WERI-Rb-1 (cell line): ENCODE results near the gene LRFN4.
A peak's percentile ranks its signal among the peaks of the same experiment; 100 is the strongest.

ENCODE experiments used
- DNase-seq: peaks from one replicate; pipeline ENCODE4 v3.0.0-alpha.2; 2020
- H3K27ac ChIP-seq: fragments of 250-450 bp; sonication (Bioruptor Pico); 2 replicates; pipeline ENCODE4 v1.5.1; 2020; ENCODE audit warnings: mild to moderate bottlenecking, moderate library complexity
- H3K27me3 ChIP-seq: fragments of 250-450 bp; sonication (Bioruptor Pico); 2 replicates; pipeline ENCODE4 v1.5.1; 2021; ENCODE audit warnings: mild to moderate bottlenecking, low read depth, moderate library complexity; ENCODE audit not compliant: insufficient read depth, severe bottlenecking
- H3K36me3 ChIP-seq: fragments of 250-450 bp; sonication (Bioruptor Pico); 2 replicates; pipeline ENCODE4 v1.5.1; 2020; ENCODE audit warnings: mild to moderate bottlenecking, moderate library complexity
- H3K4me3 ChIP-seq: 2 replicates; pipeline ENCODE4 v1.5.1; 2011; ENCODE audit warnings: low read depth, mild to moderate bottlenecking, control low read depth, low read length
- H3K9me3 ChIP-seq: fragments of 250-450 bp; sonication (Bioruptor Pico); 2 replicates; pipeline ENCODE4 v1.5.1; 2021; ENCODE audit warnings: mild to moderate bottlenecking, moderate library complexity; ENCODE audit not compliant: severe bottlenecking
- CTCF ChIP-seq: IDR thresholded peaks from 2 replicates; pipeline ENCODE4 v1.5.1; 2011; ENCODE audit warnings: low read depth, mild to moderate bottlenecking, control low read depth, inconsistent platforms, low read length

LRFN4 gene

DNA sequence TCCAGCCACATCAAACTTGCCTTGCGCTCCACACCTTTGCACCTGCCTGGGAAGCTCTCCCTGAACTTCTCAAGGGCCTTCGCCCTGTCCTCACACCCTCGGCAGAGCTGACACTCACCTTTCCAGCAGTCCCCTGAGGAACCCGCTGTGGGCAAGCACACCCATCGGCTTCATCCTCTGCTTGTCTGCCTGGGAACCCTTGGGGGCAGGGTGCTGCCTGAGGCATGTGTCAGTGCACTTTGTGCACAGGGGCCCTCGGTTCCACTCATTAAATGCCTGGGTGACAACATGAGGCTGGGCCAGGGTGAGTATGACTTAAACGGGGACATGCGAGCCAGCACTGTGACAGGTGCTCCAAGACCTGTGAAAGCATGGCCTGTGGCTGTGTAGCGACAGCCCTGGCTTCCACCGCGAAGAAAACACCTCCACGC is 2.6 kb upstream of the LRFN4 start:
- peaks cover 5% of the 10 kb centered on the region; the same call in 1 of the 2 replicates for H3K36me3 ChIP-seq
- TF ChIP-seq CTCF = no peak
- no peaks in the 10 kb centered on the region for H3K9me3 ChIP-seq
- DNase-seq = no peak
- H3K27me3 ChIP-seq = no peaks in the 10 kb centered on the region
- H3K4me3 ChIP-seq = no peak overlapping the region
- H3K27ac ChIP-seq = no peak overlapping the region

- Histone ChIP-seq H3K36me3 (peaks cover 5% of the 10 kb centered on the region; the same call in 1 of the 2 replicates), H3K4me3 (no peak overlapping the region), H3K9me3 (no peaks in the 10 kb centered on the region), H3K27ac (no peak overlapping the region), H3K27me3 (no peaks in the 10 kb centered on the region)
- no peak for DNase-seq
- no peak for TF ChIP-seq CTCF
Observed at GRCh38 chr11:66854729-66855211, 2.1 kb upstream of the LRFN4 start.

DNA sequence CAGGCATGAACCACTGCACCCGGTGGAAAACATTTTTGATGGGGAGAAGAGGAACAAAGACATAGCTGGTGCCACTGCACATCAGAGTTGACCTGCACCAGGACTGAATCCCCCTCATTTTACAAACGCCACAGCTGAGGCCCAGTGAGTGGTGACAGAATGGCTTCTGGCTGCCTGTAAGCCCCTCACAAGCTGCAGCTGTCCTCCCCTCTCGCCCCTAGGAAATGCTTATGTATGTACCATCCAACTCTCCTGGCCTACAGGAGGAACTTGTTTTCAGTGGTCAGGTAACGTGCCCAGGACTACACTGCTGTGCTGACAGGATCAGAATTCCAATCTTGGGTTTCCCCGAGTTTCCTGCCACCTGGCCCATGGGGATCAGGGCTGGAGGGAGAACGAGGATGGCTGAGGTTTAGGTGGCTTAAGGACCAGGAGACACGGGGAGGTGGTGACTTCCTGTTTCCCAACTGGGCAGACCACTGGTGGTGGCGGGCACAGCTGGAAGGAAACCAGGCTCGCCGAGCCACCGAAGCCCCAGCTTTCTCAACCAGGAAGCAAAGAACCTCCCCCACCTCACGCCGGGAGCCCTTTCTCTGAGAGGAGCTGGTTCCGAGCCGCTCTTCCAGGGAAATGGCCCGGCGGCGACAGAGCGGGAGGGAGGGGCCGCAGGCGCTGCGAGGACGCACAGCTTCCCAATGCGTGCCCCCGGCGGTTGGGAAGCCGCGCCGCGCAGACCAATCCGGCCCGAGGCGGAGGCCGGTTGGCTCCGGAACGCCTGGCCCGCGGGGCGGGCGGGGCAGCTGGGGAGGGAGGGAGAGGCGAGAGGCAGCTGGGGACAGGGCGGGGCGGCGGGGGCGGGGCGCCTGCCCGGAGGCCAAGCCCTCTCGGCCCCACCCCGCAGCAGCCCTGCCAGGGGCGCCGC is 1.0 kb upstream of the LRFN4 start:
- Histone ChIP-seq H3K4me3 (peak overlapping the region; percentile 80), H3K27ac (peak overlapping the region; percentile 88), H3K9me3 (no peaks in the 10 kb centered on the region), H3K27me3 (no peaks in the 10 kb centered on the region), H3K36me3 (peaks cover 5% of the 10 kb centered on the region; the same call in 1 of the 2 replicates)
- peak; percentile 96 for DNase-seq
- no peak for TF ChIP-seq CTCF

DNA sequence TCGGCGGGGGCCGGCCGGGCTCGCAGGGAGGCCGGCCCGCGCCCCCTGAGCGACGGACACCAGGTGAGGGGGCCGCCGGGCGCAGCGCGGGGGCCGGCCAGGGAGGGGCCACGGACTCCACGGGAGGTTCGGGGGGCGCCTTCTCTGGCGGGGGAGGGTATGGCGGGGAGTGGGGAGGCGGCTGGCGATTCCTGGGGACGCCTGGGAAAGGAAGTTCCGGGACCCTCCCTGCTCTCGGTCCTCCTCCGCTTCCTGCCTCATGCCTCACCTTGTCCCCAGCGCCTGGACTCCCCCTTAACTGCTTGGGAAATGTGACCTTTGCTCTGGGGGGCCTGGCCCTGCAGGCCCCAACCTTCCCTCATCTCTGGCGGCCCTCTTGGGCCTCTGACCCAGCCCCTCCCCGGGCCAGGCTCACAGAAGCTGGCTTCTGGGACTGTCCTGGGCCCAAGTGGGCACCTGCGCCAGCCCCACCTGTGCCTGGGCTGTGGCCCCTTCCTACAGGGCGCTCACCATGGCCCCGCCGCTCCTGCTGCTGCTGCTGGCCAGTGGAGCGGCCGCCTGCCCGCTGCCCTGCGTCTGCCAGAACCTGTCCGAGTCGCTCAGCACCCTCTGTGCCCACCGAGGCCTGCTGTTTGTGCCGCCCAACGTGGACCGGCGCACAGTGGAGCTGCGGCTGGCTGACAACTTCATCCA is 516 bp downstream of the LRFN4 start:
- Histone ChIP-seq H3K4me3 (peak overlapping the region; percentile 38), H3K27me3 (no peaks in the 10 kb centered on the region), H3K36me3 (peaks cover 5% of the 10 kb centered on the region; the same call in 1 of the 2 replicates), H3K9me3 (no peaks in the 10 kb centered on the region), H3K27ac (0 out of 2 replicates have a peak overlapping the region, but pooled peaks have one; percentile 29)
- DNase-seq = no peak
- TF ChIP-seq CTCF = no peak

- no peak for DNase-seq
- no peaks in the 10 kb centered on the region for H3K27me3 ChIP-seq
- H3K27ac ChIP-seq = no peak overlapping the region
- H3K4me3 ChIP-seq = no peak overlapping the region
- H3K36me3 ChIP-seq = peaks cover 5% of the 10 kb centered on the region; the same call in 1 of the 2 replicates
- no peak for TF ChIP-seq CTCF
- no peaks in the 10 kb centered on the region for H3K9me3 ChIP-seq
Observed at GRCh38 chr11:66857927-66858185, 992 bp downstream of the LRFN4 start.
